K562 (cell line): ENCODE data around the gene B3GNT7. TPM values are rescaled to one million over a fixed set of nuclear protein-coding genes. Genes with fewer than 3 reads are reported as not detected.

Experiments used
- ATAC-seq: fragments of 200-7000 bp; cut with Tn5 transposase; 3 replicates; pipeline ENCODE4 v1.9.1; 2020; ENCODE audit warnings: moderate library complexity
- BruUV-seq: library from RNA; stranded (reverse); fragments of 400-500 nt; replicated peaks from 2 replicates; lab custom pipeline; 2021; lab: Mats Ljungman, UMichigan
- CTCF ChIA-PET: fragments of 300-600 bp; formaldehyde crosslinking; extraction: SDS; loops from one replicate; lab custom pipeline; 2021; ENCODE audit warnings: low intra/inter-chr PET ratio; lab: Yijun Ruan, JAX
- POLR2A ChIA-PET: fragments of 300-600, 350-650 bp; sonication (Branson Sonifier 250); formaldehyde crosslinking; extraction: SDS; loops from one replicate; lab custom pipeline; 2021; ENCODE audit warnings: antibody characterized with exemption, inconsistent platforms; lab: Yijun Ruan, JAX
- DNase-seq, 4 experiments: peaks; one replicate each; pipeline versions ENCODE4 v3.0.0 to v3.0.0-alpha.2; 2011 to 2018; ENCODE audit warnings: low spot score in 3 of 4, mixed read lengths in 3 of 4; ENCODE audit errors: extremely low read depth in 1 of 4
- FAIRE-seq: peaks from 2 replicates; lab custom pipeline; 2011; peaks lifted over from hg19 to GRCh38; lab: Jason Lieb, UNC
- H2AFZ ChIP-seq: 2 replicates; pipeline ENCODE4 v1.6.0; 2011; ENCODE audit warnings: low read depth, low read length, control low read depth, inconsistent platforms
- H3K27ac ChIP-seq: fragments of 200-600 bp; 3 replicates; pipeline ENCODE4 v1.8.0; 2011; ENCODE audit warnings: low read depth, mild to moderate bottlenecking, control low read depth, inconsistent platforms, low read length, moderate library complexity, mixed read lengths; ENCODE audit errors: extremely low read depth
- H3K27me3 ChIP-seq, 2 experiments: fragments of 300-600 bp in 1 of 2; 2 replicates in 1 of 2; 3 replicates in 1 of 2; pipeline versions ENCODE4 v1.6.0 to v1.8.0; 2011; ENCODE audit warnings: inconsistent platforms in 2 of 2, low read length in 2 of 2, mild to moderate bottlenecking in 1 of 2, mixed read lengths in 1 of 2, moderate library complexity in 1 of 2; ENCODE audit not compliant: control insufficient read depth in 2 of 2, insufficient read depth in 2 of 2
- H3K36me3 ChIP-seq: fragments of 300-600 bp; 3 replicates; pipeline ENCODE4 v1.8.0; 2011; ENCODE audit warnings: mild to moderate bottlenecking, low read length, inconsistent platforms; ENCODE audit not compliant: control insufficient read depth, insufficient read depth
- H3K4me1 ChIP-seq, 2 experiments: fragments of 200-600 bp in 1 of 2; replicated peaks in 1 of 2; 2 replicates in 1 of 2; 3 replicates in 1 of 2; pipeline versions ENCODE4 v1.5.1 to v1.8.0; 2011; ENCODE audit warnings: inconsistent platforms in 2 of 2, low read length in 2 of 2, mild to moderate bottlenecking in 1 of 2, mixed read lengths in 1 of 2, moderate library complexity in 1 of 2; ENCODE audit not compliant: control insufficient read depth in 2 of 2, insufficient read depth in 2 of 2
- H3K4me2 ChIP-seq: 2 replicates; pipeline ENCODE4 v1.6.1; 2011; ENCODE audit warnings: low read length, control low read depth, inconsistent platforms, mixed read lengths; ENCODE audit not compliant: insufficient read depth
- H3K4me3 ChIP-seq: fragments of 200-600 bp; sonication (generic), shearing (Covaris generic); 2 replicates; pipeline ENCODE4 v1.5.1; 2016; ENCODE audit warnings: control low read depth, inconsistent platforms
- H3K79me2 ChIP-seq: fragments of 200-600 bp; 3 replicates; pipeline ENCODE4 v1.8.0; 2011; ENCODE audit warnings: low read length, inconsistent platforms; ENCODE audit not compliant: control insufficient read depth, insufficient read depth
- H3K9ac ChIP-seq, 2 experiments: 2 replicates each; pipeline versions ENCODE4 v1.6.0 to v1.6.1; 2011; ENCODE audit warnings: low read depth in 2 of 2, low read length in 2 of 2, control low read depth in 1 of 2, inconsistent platforms in 1 of 2, mild to moderate bottlenecking in 1 of 2, mixed read lengths in 1 of 2; ENCODE audit not compliant: insufficient read depth in 1 of 2
- H3K9me1 ChIP-seq: one replicate; pipeline ENCODE4 v1.6.0; 2011; ENCODE audit warnings: inconsistent platforms, mild to moderate bottlenecking, low read length, moderate library complexity; ENCODE audit not compliant: control insufficient read depth, insufficient read depth
- H3K9me3 ChIP-seq: replicated peaks from 2 replicates; pipeline ENCODE4 v1.5.1; 2011; ENCODE audit warnings: low read depth, low read length, inconsistent platforms; ENCODE audit not compliant: control insufficient read depth, insufficient read depth
- H4K20me1 ChIP-seq: replicated peaks from 2 replicates; pipeline ENCODE4 v1.6.1; 2011; ENCODE audit warnings: low read length, inconsistent platforms, mixed read lengths; ENCODE audit not compliant: control insufficient read depth, insufficient read depth
- ATF3 ChIP-seq, 2 experiments: fragments of 450-650 bp in 1 of 2; sonication (generic) in 1 of 2; formaldehyde crosslinking in 1 of 2; IDR thresholded peaks in 1 of 2; conservative IDR thresholded peaks in 1 of 2; 2 replicates each; pipeline versions ENCODE4 v1.6.1 to v1.8.1; 2016 to 2023; ENCODE audit warnings: mild to moderate bottlenecking in 2 of 2, moderate library complexity in 2 of 2, inconsistent platforms in 1 of 2, missing genetic modification reagents in 1 of 2
- GTF2F1 ChIP-seq: IDR thresholded peaks from 2 replicates; pipeline ENCODE4 v1.6.1; 2011; ENCODE audit warnings: low read depth, low read length, improper control_type of control experiment
- WGBS: fragments of 100-300 bp; shearing (Covaris generic); methylation state at CpG from one replicate; pipeline ENCODE4 v1.1.6; 2016; ENCODE audit warnings: low coverage, mixed read lengths; ENCODE audit not compliant: insufficient coverage; ENCODE audit errors: missing lambda C conversion rate; 5-methylcytosine and 5-hydroxymethylcytosine counted together
- in situ Hi-C: fragments of 300-500 bp; cut with MboI; formaldehyde crosslinking; loops from 4 replicates; pipeline ENCODE4 v1.15.0; 2018; ENCODE audit warnings: inconsistent platforms, mixed read lengths
- intact Hi-C: fragments of 100-400 bp; cut with micrococcal nuclease; formaldehyde crosslinking; loops from 2 replicates; pipeline ENCODE4 v1.14.2; 2022
- polyA plus RNA-seq, 8 experiments: library from polyadenylated mRNA; depleted of rRNA in 4 of 8; stranded (reverse) in 5 of 8; unstranded in 3 of 8; fragments of >200 nt; fragmentation: Nextera tagmentation in 2 of 8; fragmentation: Illumina TruSeq in 1 of 8; extraction: Ambion mirVana in 2 of 8; extraction: Trizol in 1 of 8; gene quantifications; 2 replicates each; pipeline versions ENCODE4 v1.2.1 to v1.2.3, GENCODE V29; 2011 to 2014; ENCODE audit warnings: inconsistent platforms in 1 of 8, missing spikeins in 1 of 8
- total RNA-seq, 7 experiments: library from RNA; depleted of rRNA in 6 of 7; stranded (reverse); fragments of >200 nt in 6 of 7; fragmentation: Illumina TruSeq in 2 of 7; extraction: Trizol in 2 of 7; gene quantifications; 2 replicates each; pipeline versions ENCODE4 v1.2.1 to v1.2.3, GENCODE V29; 2011 to 2021; ENCODE audit warnings: low replicate concordance in 1 of 7

Gene B3GNT7
- total and polyA plus RNA-seq, 9 of the 15 experiments (the other 6 are each of a cell fraction or from before 2014, with no cell fraction given), result 0.20 TPM; not detected in 8

GRCh38 chr2:231378026-231378722 lies 17.3 kb upstream of the B3GNT7 start:
- H3K79me2 ChIP-seq, result no peaks in the 10 kb centered on the region
- no peak overlapping the region for H2AFZ ChIP-seq
- no peaks in the 10 kb centered on the region for H3K9me1 ChIP-seq
- TF ChIP-seq GTF2F1 (no peak), ATF3 (IDR thresholded peaks at IDR 0.05) (peak; percentile 53), ATF3 (CRISPR knock-in tag; conservative IDR thresholded peaks at IDR 0.05) (no peak)
- TF ChIP-seq, all 486 proteins: peak for 1
- H3K9me3 ChIP-seq, result no peaks in the 10 kb centered on the region
- H3K4me3 ChIP-seq, result no peak overlapping the region
- ChIA-PET CTCF (no interaction called here), POLR2A (no interaction called here)
- H4K20me1 ChIP-seq, result no peaks in the 10 kb centered on the region
- no peak overlapping the region for H3K27ac ChIP-seq
- H3K9ac ChIP-seq, result no peak overlapping the region
- in situ Hi-C loops, result no loop called here
- WGBS, result 18% methylated on average over 11 of the region's 13 CpGs
- no peak for ATAC-seq
- H3K4me2 ChIP-seq, result no peak overlapping the region
- DNase-seq, result no peak
- H3K4me1 ChIP-seq, result peaks cover 6 to 14% of the 10 kb centered on the region in 2 experiments; a peak in 4 of 5 replicates
- intact Hi-C loops, result no loop called here
- no peaks in the 10 kb centered on the region for H3K36me3 ChIP-seq
- H3K27me3 ChIP-seq, result peaks cover 0 to 31% of the 10 kb centered on the region in 2 experiments; a peak in 2 of 5 replicates
- no TSS peak for BruUV-seq
- FAIRE-seq, result no peak
